GM12878 (cell line): ENCODE results near the gene HDHD2. TPM values are rescaled to one million over a fixed set of nuclear protein-coding genes. Genes with fewer than 3 reads are reported as not detected.
A peak's percentile ranks its signal among the peaks of the same experiment; 100 is the strongest.

Experiments
- ATAC-seq: fragments of 200-7000 bp; cut with Tn5 transposase; 3 replicates; pipeline ENCODE4 v1.9.1; 2020; ENCODE audit warnings: mild to moderate bottlenecking, moderate library complexity
- BruUV-seq: library from RNA; stranded (reverse); fragments of 400-500 nt; replicated peaks from 2 replicates; lab custom pipeline; 2021; lab: Mats Ljungman, UMichigan
- CTCF ChIA-PET: fragments of 300-600 bp; sonication (Branson Sonifier 250); formaldehyde crosslinking; extraction: SDS; loops from one replicate; lab custom pipeline; 2021; ENCODE audit warnings: inconsistent platforms; lab: Yijun Ruan, JAX
- POLR2A ChIA-PET: fragments of 350-600 bp; formaldehyde crosslinking; extraction: SDS; loops from one replicate; lab custom pipeline; 2021; ENCODE audit warnings: inconsistent platforms; lab: Charles Lee
- RAD21 ChIA-PET: fragments of 300-600 bp; sonication (Branson Sonifier 250); formaldehyde crosslinking; loops from one replicate; lab custom pipeline; 2023; ENCODE audit warnings: antibody characterized with exemption; ENCODE audit not compliant: unreplicated experiment; lab: Charles Lee
- SMC1A ChIA-PET: fragments of 300-600 bp; sonication (Branson Sonifier 250); formaldehyde crosslinking; loops from one replicate; lab custom pipeline; 2023; ENCODE audit not compliant: unreplicated experiment, uncharacterized antibody; lab: Charles Lee
- DNase-seq: peaks from one replicate; pipeline ENCODE4 v3.0.0-alpha.2; 2011; ENCODE audit warnings: low read depth, low spot score
- FAIRE-seq: peaks from 3 replicates; lab custom pipeline; 2011; peaks lifted over from hg19 to GRCh38; lab: Jason Lieb, UNC
- H2AFZ ChIP-seq: 2 replicates; pipeline ENCODE4 v1.6.0; 2011; ENCODE audit warnings: low read depth, low read length, control low read depth; ENCODE audit not compliant: control insufficient read depth
- H3K27ac ChIP-seq: 2 replicates; pipeline ENCODE4 v1.5.1; 2011; ENCODE audit warnings: control low read depth; ENCODE audit not compliant: control insufficient read depth, insufficient read depth
- H3K27me3 ChIP-seq, 2 experiments: replicated peaks in 1 of 2; 2 replicates each; pipeline versions ENCODE4 v1.6.0 to v1.6.1; 2011; ENCODE audit warnings: low read length in 1 of 2; ENCODE audit not compliant: control insufficient read depth in 2 of 2, insufficient read depth in 2 of 2
- H3K36me3 ChIP-seq, 2 experiments: 2 replicates each; pipeline ENCODE4 v1.5.1; 2011; ENCODE audit warnings: low read length in 1 of 2; ENCODE audit not compliant: control insufficient read depth in 2 of 2, insufficient read depth in 2 of 2
- H3K4me1 ChIP-seq: 2 replicates; pipeline ENCODE4 v1.6.1; 2011; ENCODE audit warnings: mild to moderate bottlenecking, low read length, moderate library complexity, mixed read lengths; ENCODE audit not compliant: control insufficient read depth, insufficient read depth
- H3K4me2 ChIP-seq: 2 replicates; pipeline ENCODE4 v1.6.0; 2011; ENCODE audit warnings: control low read depth; ENCODE audit not compliant: control insufficient read depth, insufficient read depth
- H3K4me3 ChIP-seq: fragments of 200-600 bp; sonication (generic); 2 replicates; pipeline ENCODE4 v1.5.1; 2016
- H3K79me2 ChIP-seq: 2 replicates; pipeline ENCODE4 v1.6.0; 2011; ENCODE audit warnings: low read length; ENCODE audit not compliant: control insufficient read depth, insufficient read depth
- H3K9ac ChIP-seq: 2 replicates; pipeline ENCODE4 v1.8.0; 2011; ENCODE audit warnings: low read length, control low read depth, mixed read lengths; ENCODE audit not compliant: control insufficient read depth, insufficient read depth
- H3K9me3 ChIP-seq: replicated peaks from 3 replicates; pipeline ENCODE4 v1.5.1; 2011; ENCODE audit warnings: mild to moderate bottlenecking, low read length; ENCODE audit not compliant: control insufficient read depth, insufficient read depth
- H4K20me1 ChIP-seq: 2 replicates; pipeline ENCODE4 v1.6.0; 2011; ENCODE audit not compliant: control insufficient read depth, insufficient read depth
- BMI1 ChIP-seq: fragments of 450-650 bp; IDR thresholded peaks from 2 replicates; pipeline ENCODE4 v1.6.1; 2016; ENCODE audit warnings: mild to moderate bottlenecking, moderate library complexity, borderline replicate concordance
- CEBPB ChIP-seq, 2 experiments: fragments of 150-350 bp in 1 of 2; IDR thresholded peaks; 2 replicates each; pipeline ENCODE4 v1.6.1; 2012 to 2014; ENCODE audit warnings: low read depth in 2 of 2, low read length in 2 of 2, borderline replicate concordance in 1 of 2, inconsistent platforms in 1 of 2
- CHD1 ChIP-seq: IDR thresholded peaks from 2 replicates; pipeline ENCODE4 v1.6.1; 2012; ENCODE audit warnings: low read depth, low read length, improper control_type of control experiment
- CHD2 ChIP-seq: IDR thresholded peaks from 2 replicates; pipeline ENCODE4 v1.6.1; 2011; ENCODE audit warnings: low read depth, low read length, improper control_type of control experiment, borderline replicate concordance
- CREM ChIP-seq: IDR thresholded peaks from 2 replicates; pipeline ENCODE4 v1.6.1; 2014; ENCODE audit warnings: antibody characterized with exemption, low read depth
- ELK1 ChIP-seq: IDR thresholded peaks from 2 replicates; pipeline ENCODE4 v1.6.1; 2012; ENCODE audit warnings: low read depth, low read length, improper control_type of control experiment
- NFIC ChIP-seq: IDR thresholded peaks from 2 replicates; pipeline ENCODE4 v1.6.1; 2012; ENCODE audit warnings: low read depth, mild to moderate bottlenecking, inconsistent platforms, low read length, moderate library complexity
- NR2C1 ChIP-seq: fragments of 450-650 bp; IDR thresholded peaks from 2 replicates; pipeline ENCODE4 v1.6.1; 2017; ENCODE audit warnings: antibody characterized with exemption, mild to moderate bottlenecking, moderate library complexity
- NR2C2 ChIP-seq: IDR thresholded peaks from 2 replicates; pipeline ENCODE4 v1.6.1; 2011; ENCODE audit warnings: borderline replicate concordance, low read depth; ENCODE audit not compliant: control insufficient read depth, insufficient read length
- PRDM15 ChIP-seq: fragments of 450-650 bp; formaldehyde crosslinking; IDR thresholded peaks from 2 replicates; pipeline ENCODE4 v1.4.0; 2020; ENCODE audit warnings: mild to moderate bottlenecking, moderate library complexity
- SMARCA5 ChIP-seq: fragments of 450-650 bp; IDR thresholded peaks from 2 replicates; pipeline ENCODE4 v1.6.1; 2017; ENCODE audit warnings: mild to moderate bottlenecking
- SP1 ChIP-seq: IDR thresholded peaks from one replicate; pipeline ENCODE4 v1.6.1; 2011; ENCODE audit warnings: low read depth, low read length
- SPI1 ChIP-seq: IDR thresholded peaks from 2 replicates; pipeline ENCODE4 v1.6.1; 2011; ENCODE audit warnings: low read depth, mild to moderate bottlenecking, low read length, moderate library complexity, borderline replicate concordance; ENCODE audit not compliant: insufficient read depth
- SREBF2 ChIP-seq: IDR thresholded peaks from 2 replicates; pipeline ENCODE4 v1.6.1; 2012; ENCODE audit warnings: mild to moderate bottlenecking, low read length
- TCF3 ChIP-seq: IDR thresholded peaks from 2 replicates; pipeline ENCODE4 v1.6.1; 2012; ENCODE audit warnings: low read depth, mild to moderate bottlenecking, low read length, borderline replicate concordance; ENCODE audit not compliant: insufficient read depth
- YBX1 ChIP-seq: fragments of 450-650 bp; IDR thresholded peaks from 2 replicates; pipeline ENCODE4 v1.6.1; 2016; ENCODE audit warnings: antibody characterized with exemption
- YY1 ChIP-seq: IDR thresholded peaks from 2 replicates; pipeline ENCODE4 v1.6.1; 2011; ENCODE audit warnings: low read depth, mild to moderate bottlenecking, low read length
- ZZZ3 ChIP-seq: IDR thresholded peaks from 2 replicates; pipeline ENCODE4 v1.6.1; 2011; ENCODE audit warnings: low read depth; ENCODE audit not compliant: control insufficient read depth, insufficient read length
- WGBS: methylation state at CpG from one replicate; pipeline ENCODE4 v1.1.6; 2016; ENCODE audit warnings: low lambda C conversion rate; ENCODE audit not compliant: insufficient replicate concordance, insufficient coverage; ENCODE audit errors: missing lambda C conversion rate; 5-methylcytosine and 5-hydroxymethylcytosine counted together
- in situ Hi-C: fragments of 300-500 bp; cut with MboI; formaldehyde crosslinking; loops from 9 replicates; pipeline ENCODE4 v1.14.3; 2018; ENCODE audit warnings: mixed read lengths
- intact Hi-C: fragments of 100-400 bp; cut with micrococcal nuclease; formaldehyde crosslinking; loops from one replicate; pipeline ENCODE4 v1.14.2; 2022; ENCODE audit not compliant: unreplicated experiment
- polyA plus RNA-seq, 11 experiments: library from polyadenylated mRNA; depleted of rRNA in 4 of 11; unstranded in 6 of 11; stranded (reverse) in 5 of 11; fragments of >200 nt; fragmentation: Nextera tagmentation in 4 of 11; fragmentation: Illumina TruSeq in 1 of 11; extraction: Ambion mirVana in 4 of 11; extraction: Trizol in 1 of 11; gene quantifications; 1 replicate in 1 of 11; 2 replicates in 10 of 11; pipeline versions ENCODE4 v1.2.1 to v1.2.3, GENCODE V29; 2011 to 2016; ENCODE audit warnings: inconsistent platforms in 2 of 11, missing spikeins in 2 of 11, low read depth in 1 of 11
- total RNA-seq, 4 experiments: library from RNA; depleted of rRNA in 3 of 4; stranded (reverse); fragments of >200 nt in 3 of 4; fragmentation: Illumina TruSeq in 1 of 4; extraction: Trizol in 1 of 4; gene quantifications; 2 replicates each; pipeline versions ENCODE4 v1.2.1 to v1.2.3, GENCODE V29; 2013 to 2021

The HDHD2 gene
- total and polyA plus RNA-seq, 10 of the 15 experiments (the other 5 are each of a cell fraction or from before 2014, with no cell fraction given), result 4.6 to 29.1 (median 17.7) TPM

- H3K27me3 ChIP-seq, result no peaks in the 10 kb centered on the region
- FAIRE-seq (no peak), DNase-seq (no peak), ATAC-seq (no peak)
- no TSS peak for BruUV-seq
- POLR2A ChIA-PET, result interaction anchor here (0.7 kb wide), 2 partner anchors 24 to 360 kb away, joined by 3 read pairs; partner anchors contain the start of gene HDHD2
- peak overlapping the region; percentile 51 for H3K4me2 ChIP-seq
- H3K9ac ChIP-seq, result no peak overlapping the region
- SMC1A ChIA-PET, result interaction anchor here (1.9 kb wide), 1 partner anchor 9 kb away, joined by 5 read pairs; no protein-coding TSS in a partner anchor
- in situ Hi-C loops, result no loop called here
- RAD21 ChIA-PET, result interaction anchor here (1.1 kb wide), 1 partner anchor 10 kb away, joined by 3 read pairs; no protein-coding TSS in a partner anchor
- WGBS, result 92% methylated on average over 11 of the region's 13 CpGs
- H3K79me2 ChIP-seq, result peaks cover 36% of the 10 kb centered on the region
- H3K36me3 ChIP-seq, result no peaks in the 10 kb centered on the region
- H3K27ac ChIP-seq, result no peak overlapping the region
- no peaks in the 10 kb centered on the region for H4K20me1 ChIP-seq
- no peak overlapping the region for H2AFZ ChIP-seq
- intact Hi-C loops, result no loop called here
- H3K4me1 ChIP-seq, result peaks cover 9% of the 10 kb centered on the region; the same call in 1 of the 2 replicates
- TF ChIP-seq CREM (no peak), SREBF2 (no peak), TCF3 (no peak), YBX1 (no peak), PRDM15 (CRISPR knock-in tag) (no peak), CEBPB (IDR thresholded peaks at IDR 0.05; ENCODE audit: borderline replicate concordance in 1 of 2, low read depth in 2 of 2, low read length in 2 of 2) (no peak), NR2C1 (no peak), YY1 (no peak), ELK1 (no peak), ZZZ3 (no peak), SP1 (no peak), NR2C2 (no peak), CHD2 (no peak), CHD1 (no peak), SMARCA5 (no peak), SPI1 (no peak), BMI1 (no peak), NFIC (no peak)
- CTCF ChIA-PET, result interaction anchor here (1.0 to 1.8 kb wide), 2 partner anchors 9 to 41 kb away, joined by 3 to 4 read pairs; no protein-coding TSS in a partner anchor
- H3K4me3 ChIP-seq, result peak overlapping the region; percentile 93
- H3K9me3 ChIP-seq, result no peaks in the 10 kb centered on the region
Observed at GRCh38 chr18:47174545-47175116, 24.3 kb upstream of the HDHD2 start.
